ENCODE data around the gene PLA2G4A.

The PLA2G4A gene

GRCh38 chr1:186977266-186977957 is 148.7 kb downstream of the PLA2G4A start:
- DNase-seq (ENCODE audit: low read depth): no peak

GRCh38 chr1:186978596-186979556 is 150.1 kb downstream of the PLA2G4A start:
- DNase-seq (ENCODE audit: low read depth): no peak

GRCh38 chr1:186980400-186980799 is 151.7 kb downstream of the PLA2G4A start:
- no peak for DNase-seq (ENCODE audit: low read depth)

- DNase-seq (ENCODE audit: low read depth): no peak
These were observed 153.4 kb downstream of the PLA2G4A start for GRCh38 chr1:186982116-186982515.

- DNase-seq (ENCODE audit: low read depth): no peak
These were observed 154.6 kb downstream of the PLA2G4A start for GRCh38 chr1:186983327-186983726.

DNA sequence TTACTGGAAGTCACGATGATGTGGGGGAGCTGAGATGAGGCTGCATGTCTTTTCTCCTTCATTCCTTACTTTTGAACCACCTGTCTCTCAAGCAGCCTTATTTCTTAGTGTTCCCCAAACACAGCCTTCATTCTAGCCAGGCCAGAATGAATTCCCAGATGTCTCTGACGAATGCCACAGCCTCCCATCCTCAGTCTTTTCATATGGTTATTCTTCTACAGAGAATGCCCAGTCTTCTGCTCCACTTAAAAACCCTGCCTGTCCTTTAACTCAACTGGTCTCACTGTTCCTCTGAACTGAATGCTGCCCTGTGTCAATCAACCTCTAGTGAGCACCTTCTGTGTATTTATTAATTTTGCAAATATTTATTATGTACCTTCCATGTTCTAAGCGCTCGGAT is 156.2 kb downstream of the PLA2G4A start:
- DNase-seq (ENCODE audit: low read depth): no peak

DNA sequence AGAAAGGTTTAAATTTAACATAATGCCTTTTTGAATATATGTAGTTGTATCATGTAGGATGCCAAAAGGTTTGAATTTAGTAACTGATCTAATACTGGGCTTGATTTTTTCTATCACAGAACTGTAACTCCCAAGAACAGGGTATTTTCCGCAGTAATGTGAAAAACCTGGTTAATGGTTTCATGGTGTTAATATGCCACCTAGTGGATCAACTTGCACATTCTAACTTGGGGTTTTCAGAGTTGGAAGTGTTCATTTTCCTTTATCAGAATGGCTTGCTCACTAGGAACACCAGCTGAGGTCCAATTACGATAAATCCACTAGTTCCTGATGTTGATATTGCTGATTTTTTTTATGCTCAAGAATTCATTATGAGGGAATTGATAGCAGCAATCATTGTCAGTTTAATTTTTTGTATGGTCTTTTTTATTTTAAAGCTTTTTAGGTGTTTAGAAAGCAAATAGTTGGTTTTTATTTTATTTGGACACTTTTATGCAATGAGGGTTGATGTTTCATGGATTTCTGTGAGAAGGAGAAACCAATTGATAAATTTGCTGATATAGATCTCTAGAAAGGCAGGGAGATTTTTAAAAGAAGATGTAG is 157.2 kb downstream of the PLA2G4A start:
- no peak for DNase-seq (ENCODE audit: low read depth)

- no peak for DNase-seq (ENCODE audit: low read depth)
These were observed 158.3 kb downstream of the PLA2G4A start for GRCh38 chr1:186987065-186987464.

GRCh38 chr1:186987769-186988168 is 159.0 kb downstream of the PLA2G4A start:
- DNase-seq (ENCODE audit: low read depth): no peak

DNA sequence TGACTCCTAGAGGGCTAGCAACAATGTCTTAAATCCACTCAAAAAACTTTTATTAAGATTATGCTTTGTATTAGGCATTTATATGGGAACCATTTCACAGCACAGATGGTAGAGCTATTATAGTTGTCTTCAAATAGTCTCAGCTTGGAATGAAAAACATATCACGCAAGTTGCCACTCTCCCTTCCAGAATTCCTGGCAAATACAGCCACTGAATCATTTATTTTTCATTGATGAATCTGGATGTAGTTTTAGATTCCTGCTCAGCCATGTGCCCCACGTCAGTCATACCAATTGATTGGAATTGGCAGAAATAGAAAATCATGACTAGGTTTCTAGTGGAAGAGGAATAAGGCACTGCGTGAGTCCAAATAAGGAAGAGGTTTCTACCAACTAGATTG is 165.2 kb downstream of the PLA2G4A start:
- DNase-seq (ENCODE audit: low read depth): no peak

GRCh38 chr1:186994897-186995296 is 166.1 kb downstream of the PLA2G4A start:
- DNase-seq (ENCODE audit: low read depth): no peak

DNA sequence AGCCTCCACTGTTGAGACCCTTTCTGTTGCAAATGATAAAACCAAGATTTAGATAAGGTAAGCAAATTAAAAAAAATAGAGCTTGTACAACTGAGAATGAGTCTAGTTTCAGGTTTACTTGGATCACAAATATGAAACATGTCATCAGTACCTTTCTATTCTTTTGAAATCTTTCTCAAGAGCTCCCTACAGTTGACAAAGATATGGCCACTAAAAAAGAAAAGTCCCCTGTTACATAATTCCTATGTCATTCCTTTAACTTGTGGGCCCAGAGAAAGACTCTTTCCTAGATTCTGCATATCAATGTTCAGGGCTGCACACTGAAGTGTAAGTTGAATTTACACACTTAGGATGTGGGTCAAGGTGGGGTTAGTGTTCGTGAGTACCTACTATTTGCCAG is 168.1 kb downstream of the PLA2G4A start:
- no peak for DNase-seq (ENCODE audit: low read depth)

DNA sequence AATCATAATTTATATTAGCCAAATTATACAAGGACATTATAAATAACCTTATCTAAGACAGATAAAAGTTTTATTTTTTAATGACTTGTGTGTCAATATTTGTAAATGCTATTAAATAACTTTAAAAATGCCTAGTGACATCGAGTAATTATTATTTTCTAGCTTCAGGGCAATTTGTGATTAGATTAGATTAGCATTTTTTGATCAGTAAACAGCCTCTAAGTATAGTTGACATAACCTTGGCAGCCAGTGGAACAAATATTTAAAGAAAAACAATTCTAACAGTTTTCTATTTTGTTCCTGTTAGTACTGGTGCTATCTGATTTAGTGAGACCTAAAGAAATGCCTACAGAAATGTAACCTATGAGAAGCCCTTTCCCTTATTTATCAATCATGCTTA is 169.1 kb downstream of the PLA2G4A start:
- DNase-seq (ENCODE audit: low read depth): no peak

- DNase-seq (ENCODE audit: low read depth): no peak
These were observed 170.8 kb downstream of the PLA2G4A start for GRCh38 chr1:186999506-186999905.

DNA sequence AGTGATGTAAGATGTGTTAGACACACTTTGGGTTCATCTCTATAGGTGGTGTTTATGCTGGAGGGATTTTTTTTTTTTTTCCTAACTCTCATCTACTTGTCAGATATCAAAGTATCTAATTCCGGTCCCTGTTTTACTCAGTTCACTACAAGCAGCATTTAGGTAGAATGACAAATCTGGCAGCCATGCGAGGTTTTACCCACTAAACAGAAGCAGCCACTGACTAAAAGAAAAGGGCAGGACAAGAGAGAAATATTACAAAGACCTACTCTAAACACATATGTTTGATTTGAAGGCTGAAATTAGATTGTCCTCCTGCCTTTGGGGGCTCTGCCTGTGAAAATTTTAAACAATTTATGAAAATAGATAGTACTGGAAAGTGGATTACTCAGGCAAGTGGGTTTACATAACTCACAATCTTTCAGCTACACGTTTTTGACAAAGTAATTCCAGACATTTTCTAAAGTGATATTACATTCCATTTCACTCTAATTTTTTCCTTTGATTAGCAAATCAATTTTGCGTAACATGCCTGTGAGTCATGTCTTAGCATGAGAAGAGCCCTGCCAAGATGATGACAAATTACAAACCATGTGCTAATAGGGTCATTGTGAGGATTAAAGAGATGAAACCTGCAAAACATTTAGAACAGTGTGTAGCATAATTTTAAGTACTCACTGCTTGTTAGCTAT is 172.6 kb downstream of the PLA2G4A start:
- no peak for DNase-seq (ENCODE audit: low read depth)

DNA sequence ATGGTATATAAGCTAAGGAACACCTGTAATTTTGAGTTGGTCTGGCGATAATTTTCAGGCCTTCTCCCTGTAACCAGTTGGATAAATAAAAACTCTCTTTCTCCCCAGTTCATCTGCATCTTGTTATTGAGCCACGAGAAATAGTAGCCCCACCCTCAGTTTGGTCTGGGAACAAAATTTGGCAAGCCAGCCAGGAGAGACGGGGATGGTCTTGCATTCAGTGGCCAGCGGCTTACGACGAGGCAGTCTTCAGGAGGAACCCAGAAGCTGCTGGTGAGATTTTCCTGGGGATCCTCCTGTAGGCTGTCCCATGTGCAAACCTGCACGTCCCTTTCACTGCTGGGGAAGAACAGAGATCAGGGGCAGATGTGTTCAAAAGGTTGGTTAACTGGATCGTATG is 174.6 kb downstream of the PLA2G4A start:
- DNase-seq (ENCODE audit: low read depth): no peak

DNA sequence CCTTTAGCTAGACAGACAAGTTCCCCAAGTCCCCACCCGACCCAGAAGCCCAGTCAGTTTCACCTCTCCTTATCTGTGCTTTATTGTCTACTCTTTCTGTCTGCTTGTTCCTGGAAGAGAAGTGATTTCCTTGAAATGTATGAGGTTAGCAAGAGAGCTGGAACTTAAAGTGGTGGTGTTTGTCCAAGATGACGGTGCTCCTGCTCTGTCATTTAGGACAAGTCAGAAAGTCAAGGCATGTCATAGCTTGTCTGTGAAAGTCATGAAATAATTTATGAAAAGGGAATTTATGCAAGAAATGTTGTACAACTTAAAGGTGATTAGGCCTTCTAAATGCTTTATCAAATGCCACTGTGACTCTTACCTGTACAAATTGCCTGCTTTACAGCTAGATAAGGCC is 178.1 kb downstream of the PLA2G4A start:
- no peak for DNase-seq (ENCODE audit: low read depth)

GRCh38 chr1:187009320-187009719 is 180.6 kb downstream of the PLA2G4A start:
- no peak for DNase-seq (ENCODE audit: low read depth)

DNA sequence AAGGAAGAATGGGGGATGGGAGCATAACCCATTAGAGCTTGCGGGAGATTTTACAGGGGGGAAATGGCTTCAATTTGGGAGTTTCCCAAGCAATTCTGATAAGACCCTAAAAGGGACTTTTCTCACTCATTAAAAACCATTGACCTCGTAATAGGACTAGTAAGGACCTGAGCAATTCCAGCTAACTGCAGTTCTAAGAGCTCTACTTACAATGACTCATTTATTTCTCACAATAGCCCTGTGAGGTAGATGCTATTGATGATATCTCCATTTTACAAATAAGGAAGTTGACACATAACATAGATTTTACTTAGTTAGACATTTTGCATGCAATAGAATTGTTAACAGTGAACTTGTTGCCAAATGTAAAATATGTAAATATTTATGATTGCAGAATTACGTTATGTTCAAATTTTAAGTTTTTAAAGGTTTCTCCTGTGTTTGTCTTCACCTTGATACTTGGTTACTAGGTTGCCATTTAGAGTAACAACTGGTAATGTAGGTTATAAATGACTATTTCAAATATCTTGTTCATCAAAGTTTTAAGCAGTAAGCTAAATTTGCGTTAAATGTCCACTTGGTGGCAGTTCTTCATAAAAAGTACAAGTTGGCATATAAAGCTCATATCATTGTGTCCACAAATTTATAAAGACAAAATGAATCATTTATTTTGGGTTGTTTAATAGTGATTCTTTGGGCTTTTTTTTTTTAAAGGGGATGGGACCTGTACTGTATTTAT is 182.0 kb downstream of the PLA2G4A start:
- no peak for DNase-seq (ENCODE audit: low read depth)

DNA sequence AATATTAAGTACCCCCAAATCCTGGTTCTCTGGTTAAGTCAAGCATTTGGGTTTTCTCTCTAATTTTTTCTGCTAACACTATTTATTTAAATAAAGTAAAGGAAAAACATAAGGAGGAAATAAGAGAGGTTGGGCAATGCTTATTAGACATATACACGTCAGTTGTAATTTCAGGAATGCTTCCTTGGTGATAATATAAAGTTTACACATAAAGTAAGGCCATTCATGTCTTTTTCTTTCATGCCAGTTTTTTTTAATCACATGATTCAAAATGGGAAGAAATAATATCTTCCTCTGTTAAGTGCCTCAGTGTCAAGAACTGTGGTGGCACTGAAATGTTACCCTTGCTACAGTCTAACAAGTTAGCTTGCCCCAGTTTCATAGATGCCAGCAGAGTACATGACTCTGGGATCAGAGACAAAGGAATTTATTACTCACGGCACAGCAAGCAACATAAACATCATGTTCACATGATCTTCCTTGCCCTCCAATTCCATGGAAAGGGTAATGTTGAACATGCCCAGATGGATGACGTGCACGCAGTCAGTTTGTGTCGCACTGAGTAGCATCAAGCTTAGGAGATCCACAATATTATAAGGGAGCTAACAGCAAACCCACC is 184.9 kb downstream of the PLA2G4A start:
- DNase-seq (ENCODE audit: low read depth): no peak

- no peak for DNase-seq (ENCODE audit: low read depth)
These were observed 189.5 kb downstream of the PLA2G4A start for GRCh38 chr1:187018291-187018690.

All from activated T-helper 9 cell treated with anti-CD3 and anti-CD28 coated beads, Interleukin-2, amount 50 U/mL, for 16 hours (primary cell).